ENCODE data around the gene TFAP2E. TPM values are rescaled to one million over a fixed set of nuclear protein-coding genes. Genes with fewer than 3 reads are reported as not detected.

TFAP2E gene
- total RNA-seq, 1 donor from 2014 or later, result 6.4 TPM

DNA sequence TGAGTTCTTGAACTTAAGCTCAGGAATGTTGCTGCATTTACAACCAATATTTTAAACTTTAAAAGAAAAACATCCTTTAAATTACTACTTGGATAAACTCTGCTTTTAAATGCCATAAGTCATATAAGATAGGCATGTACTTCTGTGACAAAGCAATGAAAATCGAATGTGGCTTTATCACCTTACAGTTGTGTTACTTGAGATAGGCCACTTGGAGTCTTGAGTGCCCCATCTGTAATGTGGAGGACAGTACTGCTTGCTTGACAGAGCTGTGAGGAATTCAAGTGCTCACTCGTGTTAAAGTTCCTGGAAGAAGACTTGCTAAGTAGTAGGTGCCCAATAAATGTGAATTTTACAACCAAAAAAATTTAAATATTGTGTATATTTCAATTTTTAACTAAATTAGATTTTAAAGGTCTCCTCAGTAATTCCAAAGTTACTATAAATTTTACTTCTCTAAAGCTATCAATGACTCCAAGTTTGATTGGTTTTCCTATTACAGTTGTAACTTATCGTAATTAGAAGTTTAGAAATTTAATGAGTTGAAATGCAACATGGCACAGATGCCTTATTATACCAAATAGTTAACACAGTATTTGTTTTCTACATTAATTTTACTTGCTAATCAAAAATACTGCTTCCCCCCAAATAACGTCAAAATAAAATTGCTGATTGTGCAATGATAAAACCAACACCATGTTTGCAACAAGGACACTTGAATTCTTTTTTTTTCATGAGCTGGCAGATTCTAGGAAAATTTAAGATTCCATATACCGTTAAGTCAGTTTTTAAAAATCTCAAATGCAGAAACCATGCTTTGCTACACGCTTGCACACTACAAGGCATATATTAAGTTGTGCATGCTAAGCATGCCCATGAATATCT is 46.4 kb downstream of the TFAP2E start:
- peaks cover 0 to 18% of the 10 kb centered on the region in 2 donors for H3K36me3 ChIP-seq
- H3K27me3 ChIP-seq, result no peaks in the 10 kb centered on the region
- intact Hi-C loops (cut with DNase I), result no loop called here

GRCh38 chr1:35622510-35623178 is 49.5 kb downstream of the TFAP2E start:
- Histone ChIP-seq H3K4me1 (no peaks in the 10 kb centered on the region), H3K4me3 (no peak overlapping the region), H3K27me3 (no peaks in the 10 kb centered on the region), H3K36me3 (peaks cover 0 to 10% of the 10 kb centered on the region in 2 donors), H3K9me3 (no peaks in the 10 kb centered on the region), H3K27ac (no peak overlapping the region)
- intact Hi-C loops (cut with DNase I), result no loop called here
- TF ChIP-seq POLR2A (IDR thresholded peaks at IDR 0.05) (no peak), POLR2AphosphoS5 (IDR thresholded peaks at IDR 0.05; ENCODE audit: insufficient read depth in 1 of 2, low read depth in 1 of 2) (no peak), CTCF (IDR thresholded peaks at IDR 0.05) (no peak)
- no peak for DNase-seq (ENCODE audit: extremely low spot score in 2 of 2)

More for the DNA sequence above, 46.4 kb downstream of the TFAP2E start:
- Histone ChIP-seq H3K4me1 (no peaks in the 10 kb centered on the region), H3K27ac (no peak overlapping the region), H3K9me3 (no peaks in the 10 kb centered on the region), H3K4me3 (no peak overlapping the region)
- no peak for TF ChIP-seq POLR2AphosphoS5 (IDR thresholded peaks at IDR 0.05; ENCODE audit: insufficient read depth in 1 of 2, low read depth in 1 of 2)
- TF ChIP-seq POLR2A (IDR thresholded peaks at IDR 0.05), result no peak
- TF ChIP-seq CTCF (IDR thresholded peaks at IDR 0.05), result no peak
- DNase-seq (ENCODE audit: extremely low spot score in 2 of 2), result no peak

GRCh38 chr1:35623832-35624231 is 50.7 kb downstream of the TFAP2E start:
- no peak for TF ChIP-seq CTCF (IDR thresholded peaks at IDR 0.05)
- TF ChIP-seq POLR2AphosphoS5 (IDR thresholded peaks at IDR 0.05; ENCODE audit: insufficient read depth in 1 of 2, low read depth in 1 of 2), result no peak
- TF ChIP-seq POLR2A (IDR thresholded peaks at IDR 0.05), result no peak
- Histone ChIP-seq H3K27ac (no peak overlapping the region), H3K4me3 (no peak overlapping the region), H3K36me3 (peaks cover 0 to 7% of the 10 kb centered on the region in 2 donors), H3K27me3 (no peaks in the 10 kb centered on the region), H3K4me1 (no peaks in the 10 kb centered on the region), H3K9me3 (no peaks in the 10 kb centered on the region)
- no peak for DNase-seq (ENCODE audit: extremely low spot score in 2 of 2)
- intact Hi-C loops (cut with DNase I), result no loop called here

GRCh38 chr1:35629051-35629450 is 55.9 kb downstream of the TFAP2E start:
- Histone ChIP-seq H3K4me1 (no peaks in the 10 kb centered on the region), H3K27me3 (no peaks in the 10 kb centered on the region), H3K27ac (no peak overlapping the region), H3K9me3 (no peaks in the 10 kb centered on the region), H3K36me3 (peaks cover 0 to 54% of the 10 kb centered on the region in 2 donors), H3K4me3 (no peak overlapping the region)
- intact Hi-C loops (cut with DNase I), result no loop called here
- DNase-seq (ENCODE audit: extremely low spot score in 2 of 2), result no peak
- no peak for TF ChIP-seq POLR2A (IDR thresholded peaks at IDR 0.05)

DNA sequence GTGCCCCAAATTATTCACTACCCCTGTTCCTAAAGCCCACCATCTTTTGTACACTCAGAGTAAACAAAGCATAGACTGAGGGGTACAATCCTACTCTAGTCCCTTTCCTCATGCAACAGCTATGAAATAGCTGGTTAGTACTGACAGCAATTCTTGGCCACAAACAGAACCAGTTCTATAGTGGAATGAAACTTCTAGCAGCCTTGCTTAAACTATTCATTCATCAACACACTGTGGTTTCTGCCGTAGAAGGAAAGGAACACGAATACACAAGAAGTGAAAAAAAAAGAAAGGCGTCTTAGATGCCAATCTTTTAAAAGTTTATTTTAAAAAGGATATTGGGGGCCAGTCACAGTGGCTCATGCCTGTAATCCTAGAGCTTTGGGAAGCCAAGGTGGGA is 58.3 kb downstream of the TFAP2E start:
- Histone ChIP-seq H3K4me3 (no peak overlapping the region), H3K27me3 (no peaks in the 10 kb centered on the region), H3K9me3 (no peaks in the 10 kb centered on the region), H3K4me1 (peaks cover 4% of the 10 kb centered on the region), H3K36me3 (peaks cover 0 to 70% of the 10 kb centered on the region in 2 donors), H3K27ac (no peak overlapping the region)
- intact Hi-C loops (cut with DNase I), result no loop called here
- TF ChIP-seq POLR2AphosphoS5 (IDR thresholded peaks at IDR 0.05; ENCODE audit: insufficient read depth in 1 of 2, low read depth in 1 of 2), result no peak
- TF ChIP-seq CTCF (IDR thresholded peaks at IDR 0.05), result no peak
- TF ChIP-seq POLR2A (IDR thresholded peaks at IDR 0.05), result no peak
- DNase-seq (ENCODE audit: extremely low spot score in 2 of 2), result no peak

All from vagina (tissue), 2 donors.